ENCODE data around the gene RPTOR.

The RPTOR gene

GRCh38 chr17:80961541-80962330 lies 417.1 kb downstream of the RPTOR start:
- DNase-seq (ENCODE audit: low read depth in 2 of 2), result no peak

GRCh38 chr17:80962356-80963329 lies 418.0 kb downstream of the RPTOR start:
- no peak for DNase-seq (ENCODE audit: low read depth in 2 of 2)

- DNase-seq (ENCODE audit: low read depth in 2 of 2), result no peak
Observed at GRCh38 chr17:80963812-80964543, 419.3 kb downstream of the RPTOR start.

GRCh38 chr17:80964544-80964856 lies 419.9 kb downstream of the RPTOR start:
- no peak for DNase-seq (ENCODE audit: low read depth in 2 of 2)

GRCh38 chr17:80964859-80965580 lies 420.4 kb downstream of the RPTOR start:
- DNase-seq (ENCODE audit: low read depth in 2 of 2), result no peak

- no peak for DNase-seq (ENCODE audit: low read depth in 2 of 2)
Observed at GRCh38 chr17:80965606-80966005, 421.0 kb downstream of the RPTOR start.

GRCh38 chr17:80967404-80967872 lies 422.8 kb downstream of the RPTOR start:
- DNase-seq (ENCODE audit: low read depth in 2 of 2), result no peak

GRCh38 chr17:80968602-80969029 lies 424.0 kb downstream of the RPTOR start:
- DNase-seq (ENCODE audit: low read depth in 2 of 2), result no peak

- DNase-seq (ENCODE audit: low read depth in 2 of 2), result no peak
Observed at GRCh38 chr17:80969030-80969673, 424.5 kb downstream of the RPTOR start.

GRCh38 chr17:80969674-80970043 lies 425.0 kb downstream of the RPTOR start:
- DNase-seq (ENCODE audit: low read depth in 2 of 2), result no peak

GRCh38 chr17:80970044-80970761 lies 425.6 kb downstream of the RPTOR start:
- DNase-seq (ENCODE audit: low read depth in 2 of 2), result no peak

GRCh38 chr17:80970762-80971703 lies 426.4 kb downstream of the RPTOR start:
- DNase-seq (ENCODE audit: low read depth in 2 of 2), result no peak

GRCh38 chr17:80971704-80972304 lies 427.2 kb downstream of the RPTOR start:
- no peak for DNase-seq (ENCODE audit: low read depth in 2 of 2)

GRCh38 chr17:80976701-80977100 lies 432.1 kb downstream of the RPTOR start:
- DNase-seq (ENCODE audit: low read depth in 2 of 2), result no peak

- no peak for DNase-seq (ENCODE audit: low read depth in 2 of 2)
Observed at GRCh38 chr17:80977172-80977571, 432.5 kb downstream of the RPTOR start.

GRCh38 chr17:80978499-80979497 lies 434.2 kb downstream of the RPTOR start:
- no peak for DNase-seq (ENCODE audit: low read depth in 2 of 2)

Data from stimulated activated CD8-positive, alpha-beta memory T cell treated with anti-CD3 and anti-CD28 coated beads, Interleukin-2, amount 100 ng/mL, for 1 hour (primary cell).